ENCODE data around the gene HSPB6. TPM values are rescaled to one million over a fixed set of nuclear protein-coding genes. Genes with fewer than 3 reads are reported as not detected.

HSPB6 gene
- total and polyA plus RNA-seq, 12 donors, result 21.1 to 932 (median 265) TPM

- DNase-seq, result peak in 1 of 7 donors; percentile 4
- Histone ChIP-seq H3K9me3 (replicated peaks in 1 of 3) (no peaks in the 10 kb centered on the region), H3K4me3 (no peak overlapping the region), H3K4me1 (replicated peaks in 1 of 2) (peaks cover 9 to 15% of the 10 kb centered on the region in 2 donors), H3K36me3 (replicated peaks in 1 of 2) (peaks cover 0 to 87% of the 10 kb centered on the region in 2 donors), H3K27me3 (no peaks in the 10 kb centered on the region), H3K27ac (no peak overlapping the region)
- TF ChIP-seq POLR2A (IDR thresholded peaks at IDR 0.05) (no peak), CTCF (IDR thresholded peaks at IDR 0.05) (no peak)
- 90 to 95% (median 92%) methylated on average over 7 to 24 of the region's 24 CpGs for WGBS, 4 donors
- intact Hi-C loops (cut with DNase I), result no loop called here
Observed at GRCh38 chr19:35723671-35724070, 33.2 kb downstream of the HSPB6 start.

DNA sequence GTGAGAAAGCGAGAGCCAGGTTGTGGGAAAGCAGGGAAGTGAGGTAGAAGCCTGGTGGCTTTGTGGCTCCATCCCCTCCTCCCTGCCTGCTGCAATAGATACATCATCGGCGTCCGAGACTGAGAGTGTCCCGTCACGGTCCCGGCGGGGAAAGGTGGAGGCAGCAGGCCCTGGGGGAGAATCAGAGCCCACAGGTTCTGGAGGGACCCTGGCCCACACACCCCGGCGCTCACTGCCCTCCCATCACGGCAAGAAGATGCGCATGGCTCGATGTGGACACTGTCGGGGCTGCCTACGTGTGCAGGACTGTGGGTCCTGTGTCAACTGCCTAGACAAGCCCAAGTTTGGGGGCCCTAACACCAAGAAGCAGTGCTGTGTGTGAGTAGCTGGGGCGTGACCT lies 33.9 kb downstream of the HSPB6 start:
- Histone ChIP-seq H3K9me3 (replicated peaks in 1 of 3) (no peaks in the 10 kb centered on the region), H3K4me1 (replicated peaks in 1 of 2) (peaks cover 10 to 17% of the 10 kb centered on the region in 2 donors), H3K36me3 (replicated peaks in 1 of 2) (peaks cover 0 to 80% of the 10 kb centered on the region in 2 donors), H3K27me3 (no peaks in the 10 kb centered on the region), H3K27ac (no peak overlapping the region), H3K4me3 (no peak overlapping the region)
- peak in 1 of 7 donors; percentile 6 for DNase-seq
- TF ChIP-seq POLR2A (IDR thresholded peaks at IDR 0.05), result no peak
- TF ChIP-seq CTCF (IDR thresholded peaks at IDR 0.05), result no peak
- WGBS, 4 donors, result 91 to 95% (median 92%) methylated on average over 11 to 16 of the region's 16 CpGs
- intact Hi-C loops (cut with DNase I), result no loop called here

- Histone ChIP-seq H3K4me1 (replicated peaks in 1 of 2) (peaks cover 10 to 17% of the 10 kb centered on the region in 2 donors), H3K36me3 (replicated peaks in 1 of 2) (peaks cover 0 to 75% of the 10 kb centered on the region in 2 donors), H3K27ac (no peak overlapping the region), H3K27me3 (no peaks in the 10 kb centered on the region), H3K4me3 (no peak overlapping the region), H3K9me3 (replicated peaks in 1 of 3) (no peaks in the 10 kb centered on the region)
- DNase-seq, result peak in 2 of 7 donors; percentile 4 to 24
- intact Hi-C loops (cut with DNase I), result no loop called here
- 91 to 98% (median 95%) methylated on average over 7 to 14 of the region's 14 CpGs for WGBS, 4 donors
- TF ChIP-seq POLR2A (IDR thresholded peaks at IDR 0.05) (no peak), CTCF (IDR thresholded peaks at IDR 0.05) (no peak)
Observed at GRCh38 chr19:35722461-35722860, 34.4 kb downstream of the HSPB6 start.

GRCh38 chr19:35721374-35721773 lies 35.5 kb downstream of the HSPB6 start:
- H3K27ac ChIP-seq, result no peak overlapping the region
- TF ChIP-seq CTCF (IDR thresholded peaks at IDR 0.05) (no peak), POLR2A (IDR thresholded peaks at IDR 0.05) (no peak)
- H3K27me3 ChIP-seq, result no peaks in the 10 kb centered on the region
- DNase-seq, result peak in 1 of 7 donors; percentile 6
- intact Hi-C loops (cut with DNase I), result no loop called here
- H3K4me3 ChIP-seq, result no peak overlapping the region
- H3K36me3 ChIP-seq (replicated peaks in 1 of 2), result peaks cover 0 to 64% of the 10 kb centered on the region in 2 donors
- peaks cover 14 to 17% of the 10 kb centered on the region in 2 donors for H3K4me1 ChIP-seq (replicated peaks in 1 of 2)
- no peaks in the 10 kb centered on the region for H3K9me3 ChIP-seq (replicated peaks in 1 of 3)
- 92 to 100% (median 93%) methylated on average over 1 to 16 of the region's 16 CpGs for WGBS, 4 donors

Data from adrenal gland (tissue), 12 donors.